ENCODE measurements around the gene AUH. TPM values are rescaled to one million over a fixed set of nuclear protein-coding genes. Genes with fewer than 3 reads are reported as not detected.
A peak's percentile ranks its signal among the peaks of the same experiment; 100 is the strongest.

The AUH gene
- total RNA-seq, 1 experiment from 2014 or later: 21.7 TPM

GRCh38 chr9:91193658-91194391 is 167.9 kb downstream of the AUH start:
- H3K79me2 ChIP-seq (ENCODE audit: insufficient read depth, low read length): no peaks in the 10 kb centered on the region
- H2BK120ac ChIP-seq (ENCODE audit: low read depth, low read length, poor library complexity, severe bottlenecking): no peak overlapping the region
- H4K20me1 ChIP-seq (ENCODE audit: control insufficient read depth, insufficient read depth, insufficient read length): no peaks in the 10 kb centered on the region
- no peak overlapping the region for H4K91ac ChIP-seq (ENCODE audit: insufficient read length, low read depth, low read length)
- H3K27me3 Mint-ChIP-seq (ENCODE audit: low read depth): peaks cover 50% of the 10 kb centered on the region
- H3K4me2 ChIP-seq (ENCODE audit: insufficient read depth, insufficient read length, low read length): peak overlapping the region; percentile 52
- H3K14ac ChIP-seq (ENCODE audit: insufficient read depth, low read length): 0 out of 2 replicates have a peak overlapping the region, but pooled peaks have one; percentile 4
- H3K9ac ChIP-seq (ENCODE audit: extremely low read depth, insufficient read length, low read length): no peak overlapping the region
- no peaks in the 10 kb centered on the region for H3K9me3 ChIP-seq (ENCODE audit: control insufficient read depth, low read depth, low read length)
- peak overlapping the region; percentile 72 to 83 for H3K4me3 Mint-ChIP-seq
- H3K27me3 ChIP-seq (ENCODE audit: insufficient read depth, low read length): peaks cover 4% of the 10 kb centered on the region; the same call in 1 of the 2 replicates
- H4K5ac ChIP-seq (ENCODE audit: insufficient read length, low read depth, low read length): no peak overlapping the region
- H3K79me1 ChIP-seq (ENCODE audit: insufficient read depth, low read depth, low read length, poor library complexity, severe bottlenecking): no peaks in the 10 kb centered on the region
- no peak overlapping the region for H2BK20ac ChIP-seq (ENCODE audit: low read depth, low read length, poor library complexity, severe bottlenecking)
- H4K8ac ChIP-seq (replicated peaks; ENCODE audit: insufficient read length, low read depth, low read length): no peak overlapping the region
- peak overlapping the region; percentile 47 for H3K18ac ChIP-seq (ENCODE audit: insufficient read length, low read depth, low read length)
- no peak overlapping the region for H3K56ac ChIP-seq (ENCODE audit: insufficient read length, low read depth, low read length)
- no CpG with 5 or more reads among the region's 52 CpGs for WGBS (ENCODE audit: extremely low coverage, insufficient read length, low lambda C conversion rate)
- H3K27ac ChIP-seq (ENCODE audit: insufficient read length, low read depth, low read length): no peak overlapping the region
- H3K27ac Mint-ChIP-seq: no peak overlapping the region; a peak in 1 of 7 replicates
- H2AFZ ChIP-seq (ENCODE audit: low read length): no peak overlapping the region
- no peak overlapping the region for H2BK12ac ChIP-seq (ENCODE audit: insufficient read length, low read depth, low read length)
- H2AK5ac ChIP-seq (ENCODE audit: insufficient read length, low read length): no peak overlapping the region
- no peak overlapping the region for H2BK15ac ChIP-seq (ENCODE audit: low read depth, low read length)
- peaks cover 0 to 3% (median 0%) of the 10 kb centered on the region in 3 experiments; a peak in 3 of 7 replicates for H3K36me3 Mint-ChIP-seq (ENCODE audit: insufficient read depth in 1 of 3, low read depth in 3 of 3)
- peak; percentile 76 for DNase-seq
- H3K9me3 Mint-ChIP-seq: peaks cover under 1 to 12% of the 10 kb centered on the region in 2 experiments; a peak in 2 of 5 replicates
- no peak overlapping the region for H3K23ac ChIP-seq (ENCODE audit: insufficient read length, low read depth, low read length)
- no peak overlapping the region for H2BK5ac ChIP-seq (ENCODE audit: insufficient read length, low read length)
- peaks cover 5% of the 10 kb centered on the region; the same call in 1 of the 2 replicates for H3K4me1 ChIP-seq (ENCODE audit: insufficient read depth, low read length)
- peaks cover 23 to 31% of the 10 kb centered on the region in 2 experiments for H3K4me1 Mint-ChIP-seq
- H3T11ph ChIP-seq (ENCODE audit: low read length): no peak overlapping the region
- no peak overlapping the region for H3K4ac ChIP-seq (ENCODE audit: low read depth, low read length)
- no peaks in the 10 kb centered on the region for H3K23me2 ChIP-seq (ENCODE audit: insufficient read length, low read depth, low read length, poor library complexity, severe bottlenecking)
- no peak for TF ChIP-seq CTCF (conservative IDR thresholded peaks at IDR 0.05)
